MM.1S (cell line): ENCODE results near the gene USP20.

Experiments used
- DNase-seq: peaks from one replicate; pipeline ENCODE4 v3.0.0-alpha.2; 2015
- H2AFZ ChIP-seq: fragments of 300-600 bp; sonication (generic); 2 replicates; pipeline ENCODE4 v1.6.0; 2016; ENCODE audit warnings: antibody characterized with exemption, low read length
- H3F3A ChIP-seq: fragments of 300-600 bp; sonication (generic); 2 replicates; pipeline ENCODE4 v1.6.1; 2016; ENCODE audit warnings: mild to moderate bottlenecking, antibody characterized with exemption, low read length, moderate library complexity, mixed read lengths; ENCODE audit not compliant: insufficient read depth
- H3K27ac ChIP-seq: fragments of 300-600 bp; sonication (generic); 2 replicates; pipeline ENCODE4 v1.5.1; 2016; ENCODE audit warnings: mild to moderate bottlenecking, low read length
- H3K27me3 ChIP-seq: fragments of 300-600 bp; sonication (generic); replicated peaks from 2 replicates; pipeline ENCODE4 v1.6.0; 2016; ENCODE audit warnings: low read length; ENCODE audit not compliant: insufficient read depth
- H3K36me3 ChIP-seq: fragments of 300-600 bp; sonication (generic); replicated peaks from 2 replicates; pipeline ENCODE4 v1.6.1; 2016; ENCODE audit warnings: mild to moderate bottlenecking, low read length, mixed read lengths; ENCODE audit not compliant: insufficient read depth
- H3K4me1 ChIP-seq: fragments of 300-600 bp; sonication (generic); 2 replicates; pipeline ENCODE4 v1.6.1; 2016; ENCODE audit warnings: low read length, mixed read lengths
- H3K4me2 ChIP-seq: fragments of 300-600 bp; sonication (generic); 2 replicates; pipeline ENCODE4 v1.6.0; 2016; ENCODE audit warnings: low read depth, low read length
- H3K4me3 ChIP-seq: fragments of 300-600 bp; sonication (generic); 2 replicates; pipeline ENCODE4 v1.5.1; 2016; ENCODE audit warnings: low read length, mixed read lengths
- H3K79me2 ChIP-seq: fragments of 300-600 bp; sonication (generic); 2 replicates; pipeline ENCODE4 v1.6.1; 2016; ENCODE audit warnings: mixed run types, low read length, mixed read lengths
- H3K9ac ChIP-seq: fragments of 300-600 bp; sonication (generic); 2 replicates; pipeline ENCODE4 v1.6.1; 2016; ENCODE audit warnings: low read length, mixed read lengths
- H3K9me2 ChIP-seq: fragments of 300-600 bp; sonication (generic); replicated peaks from 2 replicates; pipeline ENCODE4 v1.6.1; 2016; ENCODE audit warnings: mild to moderate bottlenecking, low read length, mixed read lengths; ENCODE audit not compliant: insufficient read depth
- H3K9me3 ChIP-seq: fragments of 300-600 bp; sonication (generic); replicated peaks from 2 replicates; pipeline ENCODE4 v1.6.1; 2016; ENCODE audit warnings: mild to moderate bottlenecking, low read length, mixed read lengths; ENCODE audit not compliant: insufficient read depth
- H4K20me1 ChIP-seq: fragments of 300-600 bp; sonication (generic); 2 replicates; pipeline ENCODE4 v1.6.1; 2016; ENCODE audit warnings: mild to moderate bottlenecking, low read length, moderate library complexity, mixed read lengths; ENCODE audit not compliant: insufficient read depth
- CTCF ChIP-seq: fragments of 300-600 bp; sonication (generic); IDR thresholded peaks from 2 replicates; pipeline ENCODE4 v1.5.1; 2016; ENCODE audit warnings: antibody characterized with exemption, low read length, mixed read lengths
- EZH2 ChIP-seq: fragments of 300-600 bp; sonication (generic); optimal IDR thresholded peaks from 2 replicates; pipeline ENCODE3; 2017; ENCODE audit warnings: low read depth, mild to moderate bottlenecking, antibody characterized with exemption, low read length, mixed read lengths
- EZH2phosphoT487 ChIP-seq: fragments of 300-600 bp; sonication (generic); IDR thresholded peaks from 2 replicates; pipeline ENCODE4 v1.6.1; 2018; ENCODE audit warnings: antibody characterized with exemption, low read length

The USP20 gene

GRCh38 chr9:129908906-129909305 is 73.6 kb downstream of the USP20 start:
- Histone ChIP-seq H3K4me2 (peak overlapping the region; percentile 64), H3K79me2 (no peaks in the 10 kb centered on the region), H3K36me3 (no peaks in the 10 kb centered on the region)

GRCh38 chr9:129909851-129910250 is 74.6 kb downstream of the USP20 start:
- Histone ChIP-seq H3K4me3 (no peak overlapping the region), H3K9me3 (no peaks in the 10 kb centered on the region), H3K9me2 (no peaks in the 10 kb centered on the region), H4K20me1 (no peaks in the 10 kb centered on the region), H2AFZ (no peak overlapping the region), H3F3A (peaks cover 7% of the 10 kb centered on the region), H3K4me1 (peaks cover 20% of the 10 kb centered on the region), H3K9ac (no peak overlapping the region), H3K27ac (no peak overlapping the region), H3K4me2 (no peak overlapping the region), H3K27me3 (no peaks in the 10 kb centered on the region), H3K79me2 (no peaks in the 10 kb centered on the region), H3K36me3 (no peaks in the 10 kb centered on the region)
- DNase-seq = peak; percentile 11
- TF ChIP-seq EZH2 (no peak), CTCF (no peak), EZH2phosphoT487 (no peak)

More at GRCh38 chr9:129908906-129909305, 73.6 kb downstream of the USP20 start:
- Histone ChIP-seq H2AFZ (no peak overlapping the region), H3K27ac (peak overlapping the region; percentile 83), H3K9me3 (no peaks in the 10 kb centered on the region), H3K9me2 (no peaks in the 10 kb centered on the region), H3K27me3 (no peaks in the 10 kb centered on the region), H4K20me1 (no peaks in the 10 kb centered on the region), H3K9ac (peak overlapping the region; percentile 27), H3K4me3 (no peak overlapping the region), H3F3A (peaks cover 7% of the 10 kb centered on the region), H3K4me1 (peaks cover 20% of the 10 kb centered on the region)
- peak; percentile 68 for DNase-seq
- no peak for TF ChIP-seq EZH2phosphoT487
- no peak for TF ChIP-seq EZH2
- no peak for TF ChIP-seq CTCF

GRCh38 chr9:129910628-129911567 is 75.6 kb downstream of the USP20 start:
- Histone ChIP-seq H4K20me1 (no peaks in the 10 kb centered on the region), H3K27me3 (no peaks in the 10 kb centered on the region), H3K9me2 (no peaks in the 10 kb centered on the region), H3F3A (peaks cover 7% of the 10 kb centered on the region), H3K4me2 (no peak overlapping the region), H3K9me3 (no peaks in the 10 kb centered on the region), H3K4me3 (no peak overlapping the region), H3K79me2 (no peaks in the 10 kb centered on the region), H3K9ac (no peak overlapping the region), H3K27ac (no peak overlapping the region), H3K4me1 (peaks cover 20% of the 10 kb centered on the region), H2AFZ (no peak overlapping the region), H3K36me3 (no peaks in the 10 kb centered on the region)
- DNase-seq = no peak
- no peak for TF ChIP-seq CTCF
- no peak for TF ChIP-seq EZH2
- TF ChIP-seq EZH2phosphoT487 = no peak
